ENCODE data around the gene ABHD2.

DNA sequence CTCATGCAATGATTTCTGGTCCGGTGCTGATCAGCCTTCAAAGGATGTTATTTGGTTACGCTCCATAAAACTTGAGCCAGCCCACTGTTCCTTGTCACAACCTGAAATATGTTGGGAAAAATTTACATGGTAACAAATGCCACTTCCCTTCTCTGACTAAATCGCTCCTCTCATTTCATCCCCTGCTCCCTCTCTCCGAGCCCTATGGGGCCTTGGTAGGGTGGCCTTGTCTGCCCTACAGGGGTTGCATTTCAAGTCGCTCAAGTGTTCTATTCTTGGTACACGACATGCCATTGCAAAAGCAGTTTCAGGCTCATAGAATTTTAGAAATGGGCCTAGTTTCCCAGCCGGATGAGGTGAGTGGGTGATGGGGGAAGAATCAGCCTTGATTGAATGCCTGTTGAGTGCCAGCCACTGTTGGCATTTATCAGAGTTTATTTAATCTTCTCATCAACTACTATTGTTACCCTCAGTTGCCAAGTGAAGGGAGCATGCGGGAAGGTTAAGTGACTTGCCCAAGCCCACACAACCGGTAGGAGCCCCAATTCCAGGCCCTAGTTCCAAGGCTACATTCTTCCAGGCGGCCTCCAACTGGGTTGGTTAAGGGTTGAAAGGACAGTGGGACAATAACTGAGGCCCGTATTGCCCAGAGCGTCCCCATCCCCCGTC, 961 bp upstream of the ABHD2 start:
- TF ChIP-seq, protein P1, sequence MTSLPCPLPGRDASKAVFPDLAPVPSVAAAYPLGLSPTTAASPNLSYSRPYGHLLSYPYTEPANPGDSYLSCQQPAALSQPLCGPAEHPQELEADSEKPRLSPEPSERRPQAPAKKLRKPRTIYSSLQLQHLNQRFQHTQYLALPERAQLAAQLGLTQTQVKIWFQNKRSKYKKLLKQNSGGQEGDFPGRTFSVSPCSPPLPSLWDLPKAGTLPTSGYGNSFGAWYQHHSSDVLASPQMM (CRISPR knock-in tag; IDR thresholded peaks at IDR 0.05) = no peak
- TF ChIP-seq RCOR1 (IDR thresholded peaks at IDR 0.05; ENCODE audit: borderline replicate concordance in 1 of 2, low read depth in 2 of 2, low read length in 2 of 2) = no peak
